Stomach (tissue), 9 donors: Measurements from ENCODE around the gene CD84. TPM values are rescaled to one million over a fixed set of nuclear protein-coding genes. Genes with fewer than 3 reads are reported as not detected.
"Not testable (repeated sequence)": the region's sequence is repeated elsewhere in the genome, so short reads cannot be mapped to it uniquely, and the experiment has no call there.

ENCODE experiments used
- DNase-seq, 2 donors: peaks; one replicate each; pipeline versions ENCODE4 v3.0.0 to v3.0.0-alpha.2; 2013 to 2019
- H3K27ac ChIP-seq, 5 donors: fragments of 200-600 bp in 4 of 5; sonication (generic) in 4 of 5; one replicate each; pipeline ENCODE4 v1.5.1; 2013 to 2019; ENCODE audit warnings: mild to moderate bottlenecking in 1 of 5, moderate library complexity in 1 of 5
- H3K27me3 ChIP-seq, 3 donors: fragments of 200-600 bp; sonication (generic); one replicate each; pipeline ENCODE4 v1.5.1; 2017 to 2019; ENCODE audit warnings: mixed run types in 1 of 3
- H3K36me3 ChIP-seq, 4 donors: fragments of 200-600 bp; sonication (generic); 1 replicate in 3 of 4; 2 replicates in 1 of 4; pipeline ENCODE4 v1.5.1; 2016 to 2019
- H3K4me1 ChIP-seq, 4 donors: fragments of 200-600 bp; sonication (generic); one replicate each; pipeline ENCODE4 v1.5.1; 2016 to 2019
- H3K4me3 ChIP-seq, 4 donors: fragments of 200-600 bp; sonication (generic) in 3 of 4; one replicate each; pipeline ENCODE4 v1.5.1; 2016 to 2019; ENCODE audit warnings: mild to moderate bottlenecking in 1 of 4
- H3K9me3 ChIP-seq, 4 donors: fragments of 200-600 bp; sonication (generic); one replicate each; pipeline ENCODE4 v1.5.1; 2016 to 2019
- EP300 ChIP-seq: sonication (generic); formaldehyde crosslinking; IDR thresholded peaks from one replicate; pipeline ENCODE4 v1.6.1; 2017; ENCODE audit warnings: antibody characterized with exemption
- POLR2A ChIP-seq, 4 donors: fragments of 450-650 bp; IDR thresholded peaks; one replicate each; pipeline ENCODE4 v1.6.1; 2016; ENCODE audit warnings: antibody characterized with exemption in 4 of 4, control low read depth in 2 of 4, mild to moderate bottlenecking in 1 of 4, moderate library complexity in 1 of 4
- POLR2AphosphoS5 ChIP-seq, 3 donors: sonication (generic); formaldehyde crosslinking; IDR thresholded peaks; one replicate each; pipeline ENCODE4 v1.6.1; 2016; ENCODE audit warnings: antibody characterized with exemption in 3 of 3
- WGBS, 5 donors: extraction: QIAGEN DNeasy Blood & Tissue Kit in 3 of 5; methylation state at CpG; one replicate each; pipeline versions ENCODE4 v1.1.5 to v1.1.7; 2013 to 2018; 5-methylcytosine and 5-hydroxymethylcytosine counted together
- intact Hi-C: fragments of 100-400 bp; cut with DNase I; formaldehyde crosslinking; loops from one replicate; pipeline ENCODE4 v1.15.1; 2023; ENCODE audit warnings: low total_unique reads
- polyA plus RNA-seq, 3 donors: library from polyadenylated mRNA; stranded (reverse); fragments of 200-250 nt; gene quantifications; one replicate each; pipeline ENCODE4 v1.2.3, GENCODE V29; 2013
- total RNA-seq, 5 donors: library from RNA; depleted of rRNA; stranded (reverse); fragments of >200 nt; gene quantifications; one replicate each; pipeline versions ENCODE4 v1.1.0 to v1.2.3, GENCODE V29; 2014 to 2016
- TF ChIP-seq, protein P1 (sequence below), 7 experiments: fragments of 450-650 bp in 4 of 7; fragments of 200-600 bp in 3 of 7; sonication (generic) in 3 of 7; IDR thresholded peaks; one replicate each; pipeline ENCODE4 v1.5.1; 2016 to 2019; ENCODE audit warnings: antibody characterized with exemption in 7 of 7, control low read depth in 2 of 7, mild to moderate bottlenecking in 1 of 7
- donor health status: healthy with polysubstance abuse.
- donor health status: Bipolar disorder and iron deficiency.
- donor health status: healthy.

Gene CD84
- total and polyA plus RNA-seq, 8 donors: 0.23 to 7.6 (median 1.7) TPM

- Histone ChIP-seq H3K27ac (peak overlapping the region; percentile 79 to 91 (median 86)), H3K36me3 (no peaks in the 10 kb centered on the region), H3K4me3 (no peak overlapping the region), H3K4me1 (peaks cover 34 to 56% (median 40%) of the 10 kb centered on the region in 4 donors), H3K27me3 (no peaks in the 10 kb centered on the region), H3K9me3 (peaks cover 0 to 16% (median 9%) of the 10 kb centered on the region in 4 donors)
- DNase-seq: no peak
- intact Hi-C loops: no loop called here
- WGBS, 5 donors: 34 to 60% (median 38%) methylated on average over 6 of the region's 6 CpGs
- TF ChIP-seq EP300 (no peak), POLR2A (IDR thresholded peaks at IDR 0.05) (no peak), POLR2AphosphoS5 (IDR thresholded peaks at IDR 0.05) (no peak)
- TF ChIP-seq, protein P1, sequence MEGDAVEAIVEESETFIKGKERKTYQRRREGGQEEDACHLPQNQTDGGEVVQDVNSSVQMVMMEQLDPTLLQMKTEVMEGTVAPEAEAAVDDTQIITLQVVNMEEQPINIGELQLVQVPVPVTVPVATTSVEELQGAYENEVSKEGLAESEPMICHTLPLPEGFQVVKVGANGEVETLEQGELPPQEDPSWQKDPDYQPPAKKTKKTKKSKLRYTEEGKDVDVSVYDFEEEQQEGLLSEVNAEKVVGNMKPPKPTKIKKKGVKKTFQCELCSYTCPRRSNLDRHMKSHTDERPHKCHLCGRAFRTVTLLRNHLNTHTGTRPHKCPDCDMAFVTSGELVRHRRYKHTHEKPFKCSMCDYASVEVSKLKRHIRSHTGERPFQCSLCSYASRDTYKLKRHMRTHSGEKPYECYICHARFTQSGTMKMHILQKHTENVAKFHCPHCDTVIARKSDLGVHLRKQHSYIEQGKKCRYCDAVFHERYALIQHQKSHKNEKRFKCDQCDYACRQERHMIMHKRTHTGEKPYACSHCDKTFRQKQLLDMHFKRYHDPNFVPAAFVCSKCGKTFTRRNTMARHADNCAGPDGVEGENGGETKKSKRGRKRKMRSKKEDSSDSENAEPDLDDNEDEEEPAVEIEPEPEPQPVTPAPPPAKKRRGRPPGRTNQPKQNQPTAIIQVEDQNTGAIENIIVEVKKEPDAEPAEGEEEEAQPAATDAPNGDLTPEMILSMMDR (IDR thresholded peaks at IDR 0.05): no peak
Measured at GRCh38 chr1:160539684-160539989, 39.7 kb downstream of the CD84 start.

DNA sequence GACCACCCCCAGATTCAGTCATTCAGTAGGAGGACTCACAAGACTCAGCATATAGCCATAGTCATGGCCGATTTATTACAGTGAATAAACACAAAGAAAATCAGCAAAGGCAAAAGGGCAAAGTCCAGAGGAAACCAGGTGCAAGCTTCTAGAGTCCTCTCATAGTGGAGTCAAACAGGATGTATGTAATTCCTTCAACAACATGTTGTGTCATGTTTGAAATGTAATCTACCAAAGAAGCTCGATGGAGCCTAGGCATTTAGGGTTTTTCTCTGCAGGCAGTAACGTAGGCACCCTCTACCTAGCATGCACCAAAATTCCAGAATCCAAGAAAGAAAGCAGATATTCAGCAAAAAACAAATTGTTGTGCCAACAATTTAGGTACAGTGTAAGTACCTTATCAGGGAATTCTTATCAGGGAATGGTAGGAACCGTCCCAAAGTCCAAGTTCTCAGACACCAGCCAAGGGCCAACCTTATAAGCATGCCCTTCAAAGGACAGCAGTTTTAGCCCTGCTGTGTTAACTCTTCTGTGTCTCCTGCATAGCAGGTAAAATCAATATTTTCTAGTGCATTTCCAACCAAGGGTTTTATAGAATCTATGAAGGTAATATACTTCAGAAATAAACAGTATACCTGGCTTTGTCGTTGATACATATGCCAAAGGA is 40.2 kb downstream of the CD84 start:
- no peaks in the 10 kb centered on the region for H3K36me3 ChIP-seq
- 27 to 47% (median 33%) methylated on average over 5 of the region's 5 CpGs for WGBS, 5 donors
- TF ChIP-seq POLR2AphosphoS5 (IDR thresholded peaks at IDR 0.05): peak in 2 of 3 donors; percentile 26 to 42
- no peak for TF ChIP-seq POLR2A (IDR thresholded peaks at IDR 0.05)
- H3K9me3 ChIP-seq: peaks cover 0 to 21% (median 13%) of the 10 kb centered on the region in 4 donors
- peak overlapping the region; percentile 60 to 86 (median 85) for H3K27ac ChIP-seq
- H3K4me3 ChIP-seq: no peak overlapping the region
- intact Hi-C loops: no loop called here
- peak; percentile 38 to 85 for DNase-seq
- no peaks in the 10 kb centered on the region for H3K27me3 ChIP-seq
- peaks cover 34 to 56% (median 40%) of the 10 kb centered on the region in 4 donors for H3K4me1 ChIP-seq

- DNase-seq: no peak
- Histone ChIP-seq H3K4me1 (peaks cover 31 to 49% (median 37%) of the 10 kb centered on the region in 4 donors), H3K36me3 (no peaks in the 10 kb centered on the region), H3K9me3 (peaks cover 0 to 31% (median 15%) of the 10 kb centered on the region in 4 donors), H3K4me3 (no peak overlapping the region), H3K27me3 (no peaks in the 10 kb centered on the region), H3K27ac (peak overlapping the region; percentile 60 to 86 (median 85))
- 74 to 81% (median 77%) methylated on average over 7 to 8 of the region's 8 CpGs for WGBS, 5 donors
- intact Hi-C loops: no loop called here
- TF ChIP-seq POLR2AphosphoS5 (IDR thresholded peaks at IDR 0.05) (no peak), EP300 (no peak), POLR2A (IDR thresholded peaks at IDR 0.05) (no peak)
- TF ChIP-seq, protein P1 (IDR thresholded peaks at IDR 0.05): no peak
Measured at GRCh38 chr1:160537714-160538665, 41.3 kb downstream of the CD84 start.

DNA sequence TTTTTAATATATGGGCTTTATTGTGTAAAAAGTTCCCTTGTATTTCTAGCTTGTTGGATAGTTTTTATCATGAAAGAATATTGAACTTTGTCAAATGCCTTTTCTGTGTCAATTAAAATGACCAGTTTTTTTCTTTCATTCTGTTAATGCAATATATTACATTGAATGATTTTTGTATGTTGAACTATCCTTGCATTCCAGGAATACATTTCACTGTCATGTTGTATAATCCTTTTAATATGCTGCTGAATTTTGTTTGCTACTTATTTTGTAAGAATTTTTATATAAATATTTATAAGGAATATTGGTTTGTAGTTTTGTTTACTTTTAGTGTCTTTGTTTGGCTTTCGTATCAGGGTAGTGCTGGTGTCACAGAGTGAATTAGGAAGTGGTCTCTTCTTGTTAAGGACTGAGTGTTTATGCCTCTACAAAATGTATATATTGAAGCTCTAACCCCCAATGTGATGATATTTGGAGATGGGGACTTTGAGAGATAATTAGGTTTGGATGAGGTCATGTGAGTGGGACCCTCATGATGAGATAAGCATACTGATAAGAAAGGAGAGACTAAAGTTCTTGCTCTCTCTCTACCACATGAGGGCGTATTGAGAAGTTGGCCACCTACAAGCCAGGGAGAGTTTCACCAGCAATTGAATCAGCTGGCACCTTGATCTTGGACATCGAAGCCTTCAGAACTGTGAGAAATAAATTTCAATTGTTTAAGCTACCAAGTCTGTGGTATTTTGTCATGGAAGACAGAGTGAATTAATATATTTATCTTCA is 44.3 kb downstream of the CD84 start:
- TF ChIP-seq, protein P1 (IDR thresholded peaks at IDR 0.05): no peak
- Histone ChIP-seq H3K36me3 (no peaks in the 10 kb centered on the region), H3K4me1 (peaks cover 6 to 19% (median 11%) of the 10 kb centered on the region in 4 donors), H3K27ac (no peak overlapping the region), H3K9me3 (peaks cover 0 to 41% (median 15%) of the 10 kb centered on the region in 4 donors), H3K4me3 (no peak overlapping the region), H3K27me3 (no peaks in the 10 kb centered on the region)
- no peak for DNase-seq
- intact Hi-C loops: no loop called here
- WGBS, 5 donors: 73 to 95% (median 83%) methylated on average over 3 of the region's 3 CpGs

DNA sequence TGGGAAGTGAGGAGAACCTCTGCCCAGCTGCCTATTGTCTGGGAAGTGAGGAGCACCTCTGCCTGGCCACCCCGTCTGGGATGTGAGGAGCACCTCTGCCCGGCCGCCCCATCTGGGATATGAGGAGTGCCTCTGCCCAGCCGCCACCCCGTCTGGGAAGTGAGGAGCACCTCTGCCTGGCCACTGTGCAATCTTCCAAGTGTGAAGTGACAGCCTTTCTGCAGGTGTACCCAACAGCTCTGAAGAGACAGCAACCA is 46.8 kb downstream of the CD84 start:
- H3K27ac ChIP-seq, H3K27me3 ChIP-seq, H3K36me3 ChIP-seq, H3K4me3 ChIP-seq, intact Hi-C loops, H3K4me1 ChIP-seq, DNase-seq: not testable (repeated sequence)
- peaks cover 0 to 41% (median 15%) of the 10 kb centered on the region in 4 donors for H3K9me3 ChIP-seq
- 83 to 93% (median 85%) methylated on average over 5 of the region's 5 CpGs; no CpG with 5 or more reads in 2 of the 5 donors for WGBS, 5 donors

DNA sequence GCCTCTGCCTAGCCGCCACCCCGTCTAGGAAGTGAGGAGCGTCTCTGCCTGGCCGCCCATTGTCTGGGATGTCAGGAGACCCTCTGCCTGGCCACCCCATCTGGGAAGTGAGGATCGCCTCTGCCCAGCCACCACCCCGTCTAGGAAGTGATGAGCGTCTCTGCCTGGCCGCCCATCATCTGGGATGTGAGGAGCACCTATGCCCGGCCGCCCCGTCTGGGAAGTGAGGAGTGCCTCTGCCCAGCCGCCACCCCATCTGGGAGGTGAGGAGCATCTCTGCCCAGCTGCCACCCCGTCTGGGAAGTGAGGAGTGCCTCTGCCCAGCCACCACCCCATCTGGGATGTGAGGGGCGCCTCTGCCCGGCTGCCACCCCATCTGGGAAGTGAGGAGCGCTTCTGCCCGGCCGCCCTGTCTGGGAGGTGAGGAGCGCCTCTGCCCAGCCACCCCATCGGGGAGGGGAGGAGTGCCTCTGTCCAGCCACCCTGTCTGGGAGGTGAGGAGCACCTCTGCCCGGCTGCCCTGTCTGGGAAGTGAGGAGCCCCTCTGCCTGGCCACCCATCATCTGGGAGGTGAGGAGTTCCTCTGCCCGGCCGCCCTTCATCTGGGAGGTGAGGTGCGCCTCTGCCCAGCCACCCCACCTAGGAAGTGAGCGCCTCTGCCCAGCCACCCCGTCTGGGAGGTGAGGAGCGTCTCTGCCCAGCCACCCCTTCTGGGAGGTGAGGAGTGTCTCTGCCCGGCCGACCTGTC is 47.3 kb downstream of the CD84 start:
- H3K27ac ChIP-seq, intact Hi-C loops, H3K27me3 ChIP-seq, DNase-seq, H3K4me3 ChIP-seq, H3K36me3 ChIP-seq, H3K4me1 ChIP-seq: not testable (repeated sequence)
- peaks cover 0 to 41% (median 15%) of the 10 kb centered on the region in 4 donors for H3K9me3 ChIP-seq
- WGBS, 5 donors: 84 to 97% (median 94%) methylated on average over 21 to 29 of the region's 29 CpGs

- H3K27me3 ChIP-seq, H3K4me3 ChIP-seq, H3K4me1 ChIP-seq, H3K36me3 ChIP-seq, intact Hi-C loops, H3K27ac ChIP-seq, DNase-seq: not testable (repeated sequence)
- WGBS, 5 donors: 64 to 96% (median 71%) methylated on average over 4 to 7 of the region's 7 CpGs
- peaks cover 0 to 24% (median 8%) of the 10 kb centered on the region in 4 donors for H3K9me3 ChIP-seq
Measured at GRCh38 chr1:160529401-160529952, 49.8 kb downstream of the CD84 start.
